GM12892 (cell line): ENCODE measurements around the gene DEPDC4.

Experiments used
- POLR2AphosphoS5 ChIP-seq: IDR thresholded peaks from 2 replicates; pipeline ENCODE4 v1.6.1; 2011; ENCODE audit warnings: low read depth, low read length, control low read depth
- TAF1 ChIP-seq: IDR thresholded peaks from 2 replicates; pipeline ENCODE4 v1.6.1; 2011; ENCODE audit warnings: low read depth, mild to moderate bottlenecking, control low read depth, low read length, borderline replicate concordance

DNA sequence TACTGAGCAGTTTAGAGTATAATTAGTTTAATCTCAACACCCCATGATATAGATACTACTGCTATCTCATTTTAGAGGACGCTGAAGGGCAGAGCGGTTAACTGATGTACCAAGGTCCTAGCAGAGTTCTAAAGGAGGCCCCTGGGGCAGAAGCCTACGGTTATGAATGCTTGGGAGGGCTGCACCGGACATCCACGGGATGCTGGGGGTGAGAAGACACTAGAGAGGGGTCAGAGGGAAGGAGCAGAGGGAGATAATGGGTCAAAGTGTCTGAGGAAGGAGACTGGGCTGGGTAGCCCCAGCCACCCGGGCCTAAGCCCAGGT, 67.9 kb downstream of the DEPDC4 start:
- TF ChIP-seq POLR2AphosphoS5 (no peak), TAF1 (no peak)
